Lung (tissue), 12 donors: ENCODE measurements around the gene TRAM2. TPM values are rescaled to one million over a fixed set of nuclear protein-coding genes. Genes with fewer than 3 reads are reported as not detected.

ENCODE experiments used
- ATAC-seq: fragments of 200-7000 bp; cut with Tn5 transposase; one replicate; pipeline ENCODE4 v1.9.1; 2020; ENCODE audit warnings: moderate number of reproducible peaks; ENCODE audit not compliant: insufficient read depth, low FRiP score
- DNase-seq, 3 donors: peaks; one replicate each; pipeline ENCODE4 v3.0.0-alpha.2; 2013 to 2017
- H3K27ac ChIP-seq, 2 donors: one replicate each; pipeline ENCODE4 v1.5.1; 2013; ENCODE audit warnings: mild to moderate bottlenecking in 2 of 2, moderate library complexity in 2 of 2, control low read depth in 1 of 2, inconsistent platforms in 1 of 2, low read depth in 1 of 2, low read length in 1 of 2
- H3K27me3 ChIP-seq, 3 donors: one replicate each; pipeline ENCODE4 v1.5.1; 2013; ENCODE audit warnings: low read length in 2 of 3; ENCODE audit not compliant: control insufficient read depth in 3 of 3, insufficient read depth in 3 of 3
- H3K36me3 ChIP-seq, 4 donors: one replicate each; pipeline ENCODE4 v1.5.1; 2013; ENCODE audit warnings: low read length in 4 of 4, mild to moderate bottlenecking in 1 of 4, moderate library complexity in 1 of 4; ENCODE audit not compliant: control insufficient read depth in 4 of 4, insufficient read depth in 4 of 4
- H3K4me1 ChIP-seq, 5 donors: one replicate each; pipeline ENCODE4 v1.5.1; 2013; ENCODE audit warnings: low read length in 5 of 5, mild to moderate bottlenecking in 2 of 5, moderate library complexity in 1 of 5; ENCODE audit not compliant: control insufficient read depth in 5 of 5, insufficient read depth in 5 of 5
- H3K4me3 ChIP-seq: one replicate; pipeline ENCODE4 v1.5.1; 2013; ENCODE audit warnings: mild to moderate bottlenecking, control low read depth, moderate library complexity
- H3K9ac ChIP-seq, 2 donors: one replicate each; pipeline ENCODE4 v1.5.1; 2013; ENCODE audit warnings: low read length in 2 of 2, control low read depth in 1 of 2; ENCODE audit not compliant: insufficient read depth in 1 of 2
- H3K9me3 ChIP-seq, 4 donors: one replicate each; pipeline ENCODE4 v1.5.1; 2013; ENCODE audit warnings: low read length in 3 of 4, mild to moderate bottlenecking in 1 of 4, moderate library complexity in 1 of 4; ENCODE audit not compliant: control insufficient read depth in 4 of 4, insufficient read depth in 3 of 4
- WGBS, 2 donors: extraction: QIAGEN DNeasy Blood & Tissue Kit; methylation state at CpG; one replicate each; pipeline ENCODE4 v1.1.7; 2013; 5-methylcytosine and 5-hydroxymethylcytosine counted together
- polyA plus RNA-seq, 2 donors: library from polyadenylated mRNA; stranded (reverse); fragments of 200-250 nt; gene quantifications; one replicate each; pipeline ENCODE4 v1.2.1, GENCODE V29; 2013
- total RNA-seq, 2 donors: library from RNA; depleted of rRNA in 1 of 2; stranded (reverse); fragments of >200 nt in 1 of 2; gene quantifications; one replicate each; pipeline ENCODE4 v1.2.1, GENCODE V29; 2014 to 2021
- TF ChIP-seq, protein P1 (sequence below): IDR thresholded peaks from 2 replicates; pipeline ENCODE4 v1.5.1; 2012; ENCODE audit warnings: mild to moderate bottlenecking; ENCODE audit errors: control extremely low read depth, extremely low read depth
- donor health status: control.
- donor health status: control.
- donor health status: Bipolar disorder and iron deficiency.
- donor health status: healthy.
- donor health status: DM: yes; HTN: yes; CAD: no.

Gene TRAM2
- total and polyA plus RNA-seq, 4 donors: 4.4 to 33.4 (median 15.2) TPM

DNA sequence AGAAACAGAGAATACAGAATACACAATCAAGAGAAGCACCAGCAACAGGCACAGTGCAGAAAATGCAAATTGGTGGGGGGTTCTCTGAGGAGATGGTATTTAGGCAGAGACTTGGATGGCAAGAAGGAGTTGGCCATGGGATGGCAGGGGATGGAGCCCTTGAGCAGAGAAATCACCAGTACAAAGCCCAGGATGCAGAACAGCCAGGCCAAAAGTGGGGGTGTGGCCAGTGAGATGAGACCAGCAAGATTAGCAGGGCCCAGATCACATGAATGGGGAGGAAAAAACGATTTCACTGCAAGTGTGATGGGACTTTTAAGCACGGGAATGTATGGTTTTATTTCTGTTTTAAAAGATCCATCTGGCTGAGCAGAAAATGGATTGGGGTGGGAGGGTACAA, 63.4 kb downstream of the TRAM2 start:
- Histone ChIP-seq H3K4me1 (peaks cover 0 to 19% (median 9%) of the 10 kb centered on the region in 5 donors), H3K9ac (no peak overlapping the region), H3K36me3 (peaks cover 17 to 27% (median 23%) of the 10 kb centered on the region in 4 donors), H3K9me3 (no peaks in the 10 kb centered on the region), H3K27ac (no peak overlapping the region), H3K4me3 (no peak overlapping the region), H3K27me3 (no peaks in the 10 kb centered on the region)
- ATAC-seq: no peak
- DNase-seq: no peak
- TF ChIP-seq, protein P1, sequence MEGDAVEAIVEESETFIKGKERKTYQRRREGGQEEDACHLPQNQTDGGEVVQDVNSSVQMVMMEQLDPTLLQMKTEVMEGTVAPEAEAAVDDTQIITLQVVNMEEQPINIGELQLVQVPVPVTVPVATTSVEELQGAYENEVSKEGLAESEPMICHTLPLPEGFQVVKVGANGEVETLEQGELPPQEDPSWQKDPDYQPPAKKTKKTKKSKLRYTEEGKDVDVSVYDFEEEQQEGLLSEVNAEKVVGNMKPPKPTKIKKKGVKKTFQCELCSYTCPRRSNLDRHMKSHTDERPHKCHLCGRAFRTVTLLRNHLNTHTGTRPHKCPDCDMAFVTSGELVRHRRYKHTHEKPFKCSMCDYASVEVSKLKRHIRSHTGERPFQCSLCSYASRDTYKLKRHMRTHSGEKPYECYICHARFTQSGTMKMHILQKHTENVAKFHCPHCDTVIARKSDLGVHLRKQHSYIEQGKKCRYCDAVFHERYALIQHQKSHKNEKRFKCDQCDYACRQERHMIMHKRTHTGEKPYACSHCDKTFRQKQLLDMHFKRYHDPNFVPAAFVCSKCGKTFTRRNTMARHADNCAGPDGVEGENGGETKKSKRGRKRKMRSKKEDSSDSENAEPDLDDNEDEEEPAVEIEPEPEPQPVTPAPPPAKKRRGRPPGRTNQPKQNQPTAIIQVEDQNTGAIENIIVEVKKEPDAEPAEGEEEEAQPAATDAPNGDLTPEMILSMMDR: no peak
- WGBS, 2 donors: 68 to 87% methylated on average over 2 of the region's 2 CpGs

DNA sequence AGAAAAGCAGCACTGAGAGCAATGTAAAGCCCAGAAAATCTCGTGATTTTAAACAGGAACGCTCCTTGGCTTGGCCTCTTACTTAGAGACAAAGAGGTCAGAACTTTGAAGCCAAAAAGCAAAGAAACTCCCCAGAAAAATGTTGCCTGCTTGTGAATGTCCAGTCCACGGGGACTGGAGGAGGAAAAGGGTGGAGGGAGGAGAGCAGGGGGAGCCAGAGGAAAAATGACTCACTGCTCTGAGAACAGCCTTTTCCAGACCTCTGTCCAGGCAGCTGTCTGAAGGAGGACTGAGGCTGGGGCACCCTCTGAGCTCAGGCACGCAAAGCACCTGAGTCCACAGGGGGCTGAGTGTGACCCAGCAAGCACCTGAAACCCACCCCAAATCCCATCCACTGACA, 64.7 kb downstream of the TRAM2 start:
- H3K4me1 ChIP-seq: peaks cover 0 to 14% (median 0%) of the 10 kb centered on the region in 5 donors
- H3K27ac ChIP-seq: peak overlapping the region; percentile 80 to 90
- ATAC-seq (peak; percentile 69), DNase-seq (no peak)
- TF ChIP-seq, protein P1: no peak
- H3K9me3 ChIP-seq: no peaks in the 10 kb centered on the region
- H3K27me3 ChIP-seq: no peaks in the 10 kb centered on the region
- H3K9ac ChIP-seq: no peak overlapping the region
- peaks cover 27 to 33% (median 30%) of the 10 kb centered on the region in 4 donors for H3K36me3 ChIP-seq
- 63 to 86% methylated on average over 4 of the region's 4 CpGs for WGBS, 2 donors
- H3K4me3 ChIP-seq: no peak overlapping the region

DNA sequence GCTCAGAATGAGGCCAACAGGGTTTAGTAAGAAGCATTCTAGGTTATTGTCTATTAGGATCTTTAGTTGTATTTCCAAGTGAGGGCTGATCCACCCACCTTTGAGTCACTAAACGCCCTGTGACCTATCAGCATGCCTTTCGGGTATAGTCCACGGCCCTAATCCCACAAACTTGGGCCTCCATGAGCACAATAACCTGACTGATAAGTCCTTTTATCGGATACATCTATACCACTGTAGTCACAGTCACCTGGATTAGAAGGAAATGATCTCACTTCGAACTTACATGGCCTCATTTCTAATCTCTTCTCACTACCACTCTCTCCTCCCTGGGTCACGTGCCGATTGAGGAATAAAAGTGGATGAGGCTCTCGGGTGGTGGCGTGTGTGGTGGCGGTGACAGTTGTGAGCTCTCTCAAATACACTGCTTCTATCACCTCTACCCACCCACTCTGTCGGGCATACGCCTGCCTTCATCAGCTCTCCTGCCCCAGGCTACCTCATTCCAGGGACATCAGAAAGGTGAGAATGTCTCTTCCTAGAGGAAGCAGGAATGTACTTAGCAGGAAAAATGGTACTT, 65.2 kb downstream of the TRAM2 start:
- H3K4me1 ChIP-seq: peaks cover 0 to 14% (median 0%) of the 10 kb centered on the region in 5 donors
- ATAC-seq (no peak), DNase-seq (no peak)
- H3K4me3 ChIP-seq: no peak overlapping the region
- TF ChIP-seq, protein P1: no peak
- H3K27ac ChIP-seq: peak overlapping the region; percentile 80 to 90
- H3K27me3 ChIP-seq: no peaks in the 10 kb centered on the region
- WGBS, 2 donors: 92 to 94% methylated on average over 12 of the region's 12 CpGs
- peaks cover 27 to 35% (median 32%) of the 10 kb centered on the region in 4 donors for H3K36me3 ChIP-seq
- H3K9me3 ChIP-seq: no peaks in the 10 kb centered on the region
- no peak overlapping the region for H3K9ac ChIP-seq

DNA sequence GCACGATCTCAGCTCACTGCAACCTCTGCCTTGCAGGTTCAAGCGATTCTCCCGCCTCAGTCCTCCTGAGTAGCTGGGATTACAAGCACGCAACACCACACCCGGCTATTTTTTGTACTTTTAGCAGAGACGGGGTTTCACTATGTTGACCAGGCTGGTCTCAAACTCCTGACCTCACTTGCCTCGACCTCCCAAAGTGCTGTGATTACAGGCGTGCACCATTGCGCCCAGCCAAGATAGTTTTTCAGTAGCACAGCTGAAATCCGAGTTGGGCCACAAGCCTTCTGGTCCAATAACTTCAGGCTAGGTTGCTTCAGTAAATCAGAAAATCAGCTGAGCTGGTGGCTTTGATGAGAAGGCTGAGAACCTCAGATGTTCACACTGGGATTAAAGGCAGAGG, 65.7 kb downstream of the TRAM2 start:
- WGBS, 2 donors: 95 to 99% methylated on average over 10 of the region's 10 CpGs
- H3K9me3 ChIP-seq: no peaks in the 10 kb centered on the region
- H3K9ac ChIP-seq: no peak overlapping the region
- TF ChIP-seq, protein P1: no peak
- ATAC-seq (no peak), DNase-seq (no peak)
- H3K27ac ChIP-seq: peak overlapping the region; percentile 80 to 90
- peaks cover 27 to 31% (median 29%) of the 10 kb centered on the region in 4 donors for H3K36me3 ChIP-seq
- H3K4me1 ChIP-seq: peaks cover 0 to 14% (median 0%) of the 10 kb centered on the region in 5 donors
- no peak overlapping the region for H3K4me3 ChIP-seq
- no peaks in the 10 kb centered on the region for H3K27me3 ChIP-seq
